Epidermal melanocyte (primary cell): ENCODE data around the gene PP2D1.
"Not testable (repeated sequence)": the region's sequence is repeated elsewhere in the genome, so short reads cannot be mapped to it uniquely, and the experiment has no call there.

Source experiments
- DNase-seq: peaks from one replicate; pipeline ENCODE4 v3.0.0; 2011; ENCODE audit warnings: low spot score; ENCODE audit not compliant: insufficient read length

Gene PP2D1

DNA sequence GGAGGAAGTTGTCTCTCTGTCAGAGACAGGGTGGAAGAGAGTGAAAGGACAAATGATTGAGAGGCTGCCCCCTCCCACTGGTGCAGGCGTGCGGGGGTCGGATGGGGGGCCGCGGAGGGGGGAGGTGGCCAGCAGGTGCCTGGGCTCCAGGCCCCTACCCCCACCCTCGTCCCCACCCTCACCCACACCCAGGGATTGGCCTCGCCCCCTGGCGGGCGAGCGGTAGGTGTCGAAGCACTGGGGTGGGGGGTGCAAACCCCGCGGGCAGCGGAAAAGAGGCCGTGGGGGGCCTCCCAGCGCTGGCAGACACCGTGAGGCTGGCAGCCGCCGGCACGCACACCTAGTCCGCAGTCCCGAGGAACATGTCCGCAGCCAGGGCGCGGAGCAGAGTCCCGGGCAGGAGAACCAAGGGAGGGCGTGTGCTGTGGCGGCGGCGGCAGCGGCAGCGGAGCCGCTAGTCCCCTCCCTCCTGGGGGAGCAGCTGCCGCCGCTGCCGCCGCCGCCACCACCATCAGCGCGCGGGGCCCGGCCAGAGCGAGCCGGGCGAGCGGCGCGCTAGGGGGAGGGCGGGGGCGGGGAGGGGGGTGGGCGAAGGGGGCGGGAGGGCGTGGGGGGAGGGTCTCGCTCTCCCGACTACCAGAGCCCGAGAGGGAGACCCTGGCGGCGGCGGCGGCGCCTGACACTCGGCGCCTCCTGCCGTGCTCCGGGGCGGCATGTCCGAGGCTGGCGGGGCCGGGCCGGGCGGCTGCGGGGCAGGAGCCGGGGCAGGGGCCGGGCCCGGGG, 27.9 kb upstream of the PP2D1 start, which contains the start of gene KAT2B:
Gene KAT2B, plus strand, starts transcription at position 682 of the 783 bp plus-strand sequence. Its CDS starts 32 bp downstream, at position 714.
- DNase-seq: peak; percentile 57

DNA sequence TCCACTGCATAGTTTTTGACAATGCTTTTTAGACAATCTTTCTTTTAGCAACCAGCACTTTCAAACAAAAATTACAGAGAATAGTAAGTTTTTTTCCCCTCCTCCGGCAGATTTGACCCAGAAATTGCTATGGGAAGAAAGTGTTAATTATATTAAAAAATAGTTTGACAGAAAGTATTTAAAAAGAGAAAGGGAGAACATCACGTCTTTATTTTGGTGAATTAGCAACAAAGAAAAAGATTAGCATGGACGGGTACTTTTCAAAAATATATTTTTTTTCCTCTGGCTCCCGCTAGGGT, 27.4 kb upstream of the PP2D1 start:
- no peak for DNase-seq

DNA sequence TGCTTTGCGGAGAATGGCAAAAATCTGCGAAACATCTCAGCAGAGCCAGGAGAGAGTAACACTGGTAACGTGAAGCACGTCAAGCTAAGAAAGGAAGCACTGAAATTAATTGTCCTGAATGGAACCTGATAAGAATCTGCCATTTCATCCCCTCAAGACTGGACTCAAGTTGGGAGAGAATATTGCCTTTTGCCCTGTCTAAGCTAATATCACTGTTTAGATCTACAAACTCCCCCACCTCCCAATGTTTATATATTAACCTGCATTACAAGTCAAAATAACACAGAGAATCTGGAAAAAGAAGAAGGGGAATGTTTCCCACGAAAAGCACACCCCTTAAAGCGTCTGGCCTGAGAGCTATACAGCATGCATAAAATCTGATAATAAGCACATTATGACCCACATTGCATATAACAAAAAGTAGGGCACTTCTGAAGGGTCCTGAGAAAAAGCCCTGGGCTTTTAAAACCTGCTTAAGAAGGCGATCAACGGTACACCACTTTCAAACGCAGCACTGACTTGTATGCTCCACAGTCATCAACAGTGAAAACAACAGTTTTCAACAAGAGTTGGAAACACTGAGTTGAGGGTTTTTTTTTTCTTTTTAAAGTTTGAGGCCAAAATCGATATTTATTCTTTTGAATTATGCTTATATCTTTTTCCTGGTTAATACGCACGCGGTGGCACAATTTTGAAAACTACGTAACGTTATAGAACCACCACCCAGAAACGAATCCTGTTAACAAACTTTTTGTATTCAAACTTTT, 26.8 kb upstream of the PP2D1 start:
- DNase-seq: no peak

DNA sequence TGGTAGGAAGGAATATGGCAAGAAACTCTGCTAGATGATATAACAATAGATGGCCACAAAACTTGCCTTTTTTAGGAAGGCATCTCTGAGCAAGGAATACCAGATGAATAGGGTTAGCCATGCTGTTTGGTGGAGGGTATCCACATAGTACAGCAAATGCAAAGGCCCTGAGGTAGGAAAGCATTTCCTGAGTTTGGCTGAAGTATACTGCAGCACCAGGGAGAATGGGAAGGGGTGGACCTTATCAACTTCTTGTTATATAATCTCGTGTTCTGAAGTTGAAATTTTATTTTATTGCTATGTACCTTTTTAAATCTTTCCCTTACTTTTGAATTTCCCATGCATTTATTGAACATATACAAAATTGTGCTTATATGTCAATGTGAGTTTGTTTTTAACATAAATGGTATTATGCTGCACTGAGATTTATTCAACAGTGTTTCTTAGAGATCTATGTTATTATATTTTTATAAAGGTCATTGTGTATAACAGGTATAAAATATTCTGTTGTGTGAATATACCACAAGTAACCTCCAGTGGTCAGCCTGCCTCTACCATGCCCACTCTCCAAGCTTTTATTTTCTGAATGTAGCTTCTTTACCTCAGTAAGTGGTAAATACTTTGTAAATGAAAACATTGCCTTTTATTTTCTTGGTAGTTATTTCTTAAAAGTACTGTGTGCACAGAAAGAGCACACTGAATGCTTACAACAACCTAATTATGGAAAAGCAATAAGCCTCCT, 25.4 kb upstream of the PP2D1 start:
- no peak for DNase-seq

DNA sequence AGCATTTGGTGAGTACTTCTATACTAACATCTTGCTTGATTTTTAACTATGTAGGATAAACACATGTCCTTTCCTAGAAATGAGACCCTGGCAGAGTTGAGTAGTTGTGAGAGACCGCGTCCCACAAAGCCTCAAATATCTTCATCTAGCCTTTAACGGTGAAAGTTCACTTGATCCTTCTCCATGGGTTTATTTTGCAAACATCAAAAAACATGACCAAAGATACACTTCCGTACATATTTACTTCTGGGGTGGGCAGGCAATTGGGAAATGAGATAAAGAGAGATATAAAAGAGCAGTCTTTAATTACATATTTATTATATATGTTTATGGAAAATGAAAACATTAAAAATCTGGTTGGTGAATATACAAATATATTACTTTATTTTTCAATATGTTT, 23.0 kb upstream of the PP2D1 start:
- DNase-seq: no peak

- not testable (repeated sequence) for DNase-seq
Observed at GRCh38 chr3:20031939-20032338, 19.9 kb upstream of the PP2D1 start.

DNA sequence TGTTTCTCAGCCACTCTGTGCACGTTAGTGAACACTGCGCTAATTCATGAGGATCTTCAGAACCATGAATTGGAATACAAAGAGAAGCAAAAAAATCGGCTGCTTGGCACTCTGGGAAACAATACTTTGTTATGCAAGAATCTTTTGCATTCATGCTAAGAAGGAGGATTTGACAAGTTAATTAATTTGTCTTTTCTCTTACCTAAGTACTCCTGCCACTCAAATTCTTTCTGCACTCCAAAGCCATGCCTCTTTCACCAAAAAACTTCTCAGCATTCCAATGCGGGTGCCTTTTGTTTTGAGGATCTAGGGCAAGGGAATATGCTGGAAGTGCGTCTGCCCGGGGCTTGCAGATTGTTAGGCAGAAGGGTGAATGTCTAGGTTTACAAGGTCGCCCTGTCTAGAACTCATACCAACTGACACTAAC, 16.9 kb upstream of the PP2D1 start:
- no peak for DNase-seq

- no peak for DNase-seq
Observed at GRCh38 chr3:20027136-20027535, 15.1 kb upstream of the PP2D1 start.

DNA sequence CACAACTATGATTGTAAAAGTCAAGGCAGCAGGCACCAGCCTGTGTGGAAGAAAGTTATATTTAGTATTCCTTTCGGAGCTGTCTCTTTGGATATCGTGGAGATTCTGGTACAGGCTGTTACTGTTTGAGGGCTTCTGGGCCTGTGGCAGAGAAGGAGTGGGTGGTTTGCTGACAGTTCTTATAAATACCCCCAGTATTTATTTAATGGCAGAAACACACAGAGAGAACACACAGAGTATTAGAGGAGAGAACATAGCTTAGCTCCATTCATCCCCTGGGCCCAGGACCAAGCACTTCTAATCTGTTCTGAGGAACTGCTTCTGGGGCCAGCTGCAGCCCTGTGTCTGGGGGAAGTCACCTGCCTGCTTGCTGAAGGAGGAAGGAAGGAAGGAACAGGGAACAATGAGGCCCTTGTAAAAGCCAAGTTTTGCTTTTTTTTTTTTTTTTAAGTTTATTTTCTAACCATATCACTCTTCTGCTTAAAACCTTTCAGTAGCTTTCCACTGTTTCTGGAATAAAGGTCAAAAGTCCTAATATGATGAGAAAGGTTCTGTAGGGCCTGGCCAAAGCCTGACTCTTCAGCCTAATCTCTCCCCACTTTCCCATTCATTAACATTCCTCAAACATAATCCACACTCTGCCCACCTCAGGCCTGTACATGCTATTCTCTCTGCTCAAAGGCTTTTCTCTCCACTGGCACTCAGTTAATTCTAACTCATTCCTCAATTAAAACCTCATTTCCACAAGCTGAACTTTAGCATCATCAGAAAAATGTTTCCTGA, 11.8 kb upstream of the PP2D1 start:
- DNase-seq: peak; percentile 28

GRCh38 chr3:20022954-20023622, 11.0 kb upstream of the PP2D1 start:
- no peak for DNase-seq

- not testable (repeated sequence) for DNase-seq
Observed at GRCh38 chr3:20016076-20016475, 4.0 kb upstream of the PP2D1 start.

GRCh38 chr3:20015525-20015924, 3.5 kb upstream of the PP2D1 start:
- DNase-seq: no peak

GRCh38 chr3:20013396-20013795, 1.3 kb upstream of the PP2D1 start:
- DNase-seq: no peak

- no peak for DNase-seq
Observed at GRCh38 chr3:20008646-20009045, 3.4 kb downstream of the PP2D1 start.

DNA sequence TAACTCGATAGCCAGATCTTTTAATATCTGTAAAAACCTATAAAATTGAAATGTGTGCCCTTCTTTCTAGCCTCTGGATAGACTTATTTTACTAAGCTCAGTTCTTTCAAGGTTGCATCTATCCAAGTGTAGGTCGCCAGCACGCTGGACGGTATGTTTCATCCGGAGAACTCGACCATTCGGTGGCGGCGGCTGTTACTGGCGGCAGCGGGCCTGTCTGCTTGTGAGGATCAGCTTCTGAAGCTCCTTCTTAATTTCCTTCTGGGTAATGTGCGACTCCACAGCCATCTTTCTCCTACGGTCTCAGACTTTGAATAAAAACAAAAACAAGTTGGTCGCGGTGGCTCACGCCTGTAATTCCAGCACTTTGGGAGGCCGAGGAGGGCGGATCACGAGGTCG, 4.1 kb downstream of the PP2D1 start:
- DNase-seq: no peak

DNA sequence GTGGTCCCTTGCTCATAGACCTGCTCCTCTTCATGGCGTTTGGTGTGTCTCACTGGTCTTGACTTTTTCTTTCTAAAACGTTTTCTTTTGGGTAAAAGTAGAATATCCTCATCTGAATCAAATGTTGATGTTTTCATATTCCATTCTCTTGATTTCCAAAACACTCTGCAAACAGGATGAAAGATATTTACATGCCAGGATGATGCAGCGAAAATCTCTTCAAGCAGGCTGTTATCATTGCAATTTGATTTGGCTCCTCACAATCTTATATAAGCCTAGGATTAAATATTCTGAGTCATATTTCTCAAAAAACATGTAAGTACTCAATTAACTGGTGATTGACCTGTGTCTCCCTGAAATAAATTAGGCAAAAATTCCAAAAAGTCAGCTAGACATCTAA, 10.1 kb downstream of the PP2D1 start:
- no peak for DNase-seq

DNA sequence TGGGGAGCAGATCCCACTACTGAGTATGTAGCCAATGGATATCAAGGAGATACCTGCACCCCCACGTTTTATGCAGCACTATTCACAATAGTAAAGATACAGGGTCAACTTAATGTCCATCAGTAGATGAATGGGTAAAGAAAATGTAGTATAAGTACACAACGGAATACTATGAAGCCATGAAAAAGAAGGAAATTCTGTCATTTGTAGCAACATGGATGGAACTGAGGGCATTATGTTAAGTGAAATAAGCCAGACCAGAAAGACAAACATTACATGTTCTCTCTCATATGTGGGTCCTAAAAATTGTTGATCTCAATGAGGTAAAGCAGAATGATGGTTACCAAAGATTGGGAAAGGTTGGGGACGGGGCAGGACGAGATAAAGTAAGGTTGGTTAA, 14.6 kb downstream of the PP2D1 start:
- no peak for DNase-seq

DNA sequence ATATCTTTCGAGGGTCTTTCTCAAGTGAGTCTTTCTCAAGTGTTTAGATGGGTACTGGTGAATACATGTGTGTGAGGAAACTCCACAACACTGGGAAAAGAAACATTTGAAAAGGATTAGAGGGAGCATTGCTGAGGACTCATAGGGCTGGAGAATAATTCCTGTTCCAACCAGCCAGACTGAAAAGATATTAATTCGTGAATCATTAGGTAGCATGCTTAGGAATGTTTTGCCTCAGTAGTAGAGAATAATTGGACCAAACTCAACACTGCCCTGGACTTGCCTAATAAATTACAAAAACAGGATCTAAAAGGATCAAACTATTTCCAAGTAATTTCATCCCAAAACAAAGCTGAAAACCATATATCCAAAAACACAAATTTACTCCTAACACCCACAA, 17.3 kb downstream of the PP2D1 start:
- DNase-seq: no peak

GRCh38 chr3:19988904-19989303, 23.2 kb downstream of the PP2D1 start:
- DNase-seq: not testable (repeated sequence)

- no peak for DNase-seq
Observed at GRCh38 chr3:19972054-19972453, 40.0 kb downstream of the PP2D1 start.

DNA sequence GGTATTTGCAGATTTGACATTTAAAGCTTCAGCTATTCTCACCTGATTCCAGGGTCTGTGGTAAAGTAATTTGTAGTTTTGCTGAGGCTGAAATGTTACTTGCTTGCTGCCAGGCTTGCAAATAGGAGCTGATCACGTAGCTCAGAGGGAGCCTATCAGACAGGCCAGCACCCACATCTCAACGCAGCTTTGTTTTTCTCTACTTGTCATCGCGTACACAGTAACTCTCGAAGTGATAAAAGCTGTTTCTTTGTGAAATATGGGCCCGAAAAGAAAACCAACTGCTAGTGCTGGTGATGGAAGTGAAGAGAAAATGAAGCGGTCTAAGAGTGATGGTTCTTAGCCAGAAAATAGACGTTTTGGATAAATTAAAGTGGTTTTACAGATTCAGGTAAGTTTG, 41.7 kb downstream of the PP2D1 start:
- no peak for DNase-seq
